Measurements from ENCODE around the gene RAC3.

Gene RAC3

DNA sequence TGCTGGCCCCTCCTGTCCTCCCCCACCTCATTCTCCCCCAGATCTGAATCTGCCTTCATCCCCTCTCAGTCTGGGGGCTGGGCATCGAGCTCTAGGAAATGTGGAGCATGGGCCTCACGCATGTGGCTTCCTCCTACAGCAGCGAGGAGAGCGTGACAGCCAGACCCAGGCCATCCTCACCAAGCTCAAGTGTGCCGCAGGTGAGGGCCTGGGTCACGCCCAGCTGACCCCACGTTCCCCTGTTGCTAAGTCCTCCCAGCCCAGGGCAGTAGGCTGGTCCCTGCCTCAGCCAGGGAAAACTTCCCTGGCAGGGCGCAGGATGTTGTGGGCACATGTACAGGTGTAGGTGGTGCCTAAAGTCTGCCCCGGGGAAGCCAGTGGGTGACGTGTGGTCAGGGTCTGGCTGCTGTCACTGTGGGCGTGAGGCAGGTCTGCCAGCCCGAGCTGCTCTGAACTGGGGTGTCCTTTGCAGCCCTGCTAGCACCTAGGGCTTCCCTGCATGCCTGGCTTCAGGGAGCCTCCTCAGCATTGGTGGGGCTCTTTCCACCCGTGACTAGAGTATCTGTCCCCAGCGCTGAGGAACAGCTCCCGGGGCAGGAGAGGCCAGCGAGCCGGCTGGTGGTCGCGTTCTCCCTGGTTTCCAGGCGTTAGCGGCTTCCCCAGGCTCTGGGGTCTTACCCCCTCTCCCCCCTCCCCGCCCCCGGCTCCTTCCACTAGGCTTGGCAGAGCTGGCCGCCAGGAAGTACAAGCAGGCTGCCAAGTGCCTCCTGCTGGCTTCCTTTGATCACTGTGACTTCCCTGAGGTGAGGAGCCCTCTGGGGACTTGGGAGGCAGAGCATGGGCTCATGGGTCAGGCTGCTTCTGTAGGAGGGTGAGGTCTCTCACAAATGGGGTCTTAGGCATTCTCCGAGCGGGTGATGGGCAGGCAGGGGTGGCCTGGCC is 23.8 kb downstream of the RAC3 start:
- TF ChIP-seq, protein P1, sequence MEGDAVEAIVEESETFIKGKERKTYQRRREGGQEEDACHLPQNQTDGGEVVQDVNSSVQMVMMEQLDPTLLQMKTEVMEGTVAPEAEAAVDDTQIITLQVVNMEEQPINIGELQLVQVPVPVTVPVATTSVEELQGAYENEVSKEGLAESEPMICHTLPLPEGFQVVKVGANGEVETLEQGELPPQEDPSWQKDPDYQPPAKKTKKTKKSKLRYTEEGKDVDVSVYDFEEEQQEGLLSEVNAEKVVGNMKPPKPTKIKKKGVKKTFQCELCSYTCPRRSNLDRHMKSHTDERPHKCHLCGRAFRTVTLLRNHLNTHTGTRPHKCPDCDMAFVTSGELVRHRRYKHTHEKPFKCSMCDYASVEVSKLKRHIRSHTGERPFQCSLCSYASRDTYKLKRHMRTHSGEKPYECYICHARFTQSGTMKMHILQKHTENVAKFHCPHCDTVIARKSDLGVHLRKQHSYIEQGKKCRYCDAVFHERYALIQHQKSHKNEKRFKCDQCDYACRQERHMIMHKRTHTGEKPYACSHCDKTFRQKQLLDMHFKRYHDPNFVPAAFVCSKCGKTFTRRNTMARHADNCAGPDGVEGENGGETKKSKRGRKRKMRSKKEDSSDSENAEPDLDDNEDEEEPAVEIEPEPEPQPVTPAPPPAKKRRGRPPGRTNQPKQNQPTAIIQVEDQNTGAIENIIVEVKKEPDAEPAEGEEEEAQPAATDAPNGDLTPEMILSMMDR (IDR thresholded peaks at IDR 0.05; ENCODE audit: insufficient read depth, missing control alignments) = no peak
- FAIRE-seq (no peak), DNase-seq (ENCODE audit: insufficient read length, low spot score) (no peak)

DNA sequence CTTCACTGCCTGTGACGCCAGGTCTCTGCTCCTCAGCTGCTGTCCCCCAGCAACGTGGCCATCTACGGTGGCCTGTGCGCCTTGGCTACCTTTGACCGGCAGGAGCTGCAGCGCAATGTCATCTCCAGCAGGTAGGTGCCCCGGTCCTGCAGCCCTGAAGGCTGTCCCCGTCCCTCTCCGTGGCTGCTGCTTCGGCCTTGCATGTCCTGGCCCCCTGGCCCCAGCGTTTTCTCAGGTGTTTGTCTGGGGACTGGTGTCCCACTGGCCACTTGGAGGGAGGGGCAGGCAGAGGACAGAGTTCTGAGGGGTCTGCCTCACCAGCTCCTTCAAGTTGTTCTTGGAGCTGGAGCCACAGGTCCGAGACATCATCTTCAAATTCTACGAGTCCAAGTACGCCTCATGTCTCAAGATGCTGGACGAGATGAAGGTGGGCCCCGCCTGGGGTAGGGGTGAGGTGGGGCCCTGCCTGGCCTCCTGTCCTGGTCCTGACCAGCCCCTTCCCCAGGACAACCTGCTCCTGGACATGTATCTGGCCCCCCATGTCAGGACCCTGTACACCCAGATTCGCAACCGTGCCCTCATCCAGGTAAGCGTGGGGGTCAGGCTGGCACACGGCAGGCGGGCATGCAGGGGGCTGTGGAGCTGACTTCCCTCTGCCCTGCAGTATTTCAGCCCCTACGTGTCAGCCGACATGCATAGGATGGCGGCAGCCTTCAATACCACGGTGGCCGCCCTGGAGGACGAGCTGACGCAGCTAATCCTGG is 24.7 kb downstream of the RAC3 start:
- TF ChIP-seq, protein P1 (IDR thresholded peaks at IDR 0.05; ENCODE audit: insufficient read depth, missing control alignments) = no peak
- DNase-seq (ENCODE audit: insufficient read length, low spot score) (no peak), FAIRE-seq (no peak)

DNA sequence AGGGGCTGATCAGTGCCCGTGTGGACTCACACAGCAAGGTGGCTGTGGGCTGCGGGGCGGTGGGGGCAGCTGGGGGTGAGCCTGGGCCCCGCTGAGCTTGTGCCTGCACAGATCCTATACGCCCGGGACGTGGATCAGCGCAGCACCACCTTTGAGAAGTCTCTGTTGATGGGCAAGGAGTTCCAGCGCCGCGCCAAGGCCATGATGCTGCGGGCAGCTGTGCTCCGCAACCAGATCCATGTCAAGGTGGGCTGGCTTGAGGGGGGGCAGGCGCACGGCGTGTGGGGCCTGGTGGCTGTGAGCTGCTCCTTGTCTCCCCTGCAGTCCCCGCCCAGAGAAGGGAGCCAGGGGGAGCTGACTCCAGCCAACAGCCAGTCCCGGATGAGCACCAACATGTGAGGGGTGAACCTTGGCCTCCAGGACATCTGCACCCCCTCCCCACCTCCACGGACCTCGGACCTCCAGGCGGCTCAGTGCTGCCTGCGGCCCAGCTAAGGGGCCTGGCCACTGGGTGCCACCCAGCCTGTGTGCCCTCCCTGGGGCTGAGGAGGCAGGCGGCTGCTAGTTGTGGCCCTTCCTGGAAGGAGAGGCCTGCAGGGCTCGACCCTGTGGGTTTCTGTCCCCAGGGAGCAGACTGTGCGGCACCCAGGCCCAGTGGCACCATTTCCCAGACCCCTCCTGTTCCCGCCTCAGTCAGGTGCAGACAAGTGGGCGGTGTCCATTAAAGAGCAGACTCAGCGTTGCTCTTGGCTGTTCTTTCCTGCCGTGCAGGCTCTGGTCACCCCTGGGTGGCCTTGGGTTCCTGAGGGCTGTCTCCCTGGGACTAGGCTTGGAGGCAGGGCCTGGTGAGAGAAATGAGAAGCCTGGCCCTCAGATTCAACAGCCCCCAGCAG is 25.5 kb downstream of the RAC3 start:
- TF ChIP-seq, protein P1 (IDR thresholded peaks at IDR 0.05; ENCODE audit: insufficient read depth, missing control alignments) = no peak
- DNase-seq (ENCODE audit: insufficient read length, low spot score) = no peak
- FAIRE-seq = no peak

DNA sequence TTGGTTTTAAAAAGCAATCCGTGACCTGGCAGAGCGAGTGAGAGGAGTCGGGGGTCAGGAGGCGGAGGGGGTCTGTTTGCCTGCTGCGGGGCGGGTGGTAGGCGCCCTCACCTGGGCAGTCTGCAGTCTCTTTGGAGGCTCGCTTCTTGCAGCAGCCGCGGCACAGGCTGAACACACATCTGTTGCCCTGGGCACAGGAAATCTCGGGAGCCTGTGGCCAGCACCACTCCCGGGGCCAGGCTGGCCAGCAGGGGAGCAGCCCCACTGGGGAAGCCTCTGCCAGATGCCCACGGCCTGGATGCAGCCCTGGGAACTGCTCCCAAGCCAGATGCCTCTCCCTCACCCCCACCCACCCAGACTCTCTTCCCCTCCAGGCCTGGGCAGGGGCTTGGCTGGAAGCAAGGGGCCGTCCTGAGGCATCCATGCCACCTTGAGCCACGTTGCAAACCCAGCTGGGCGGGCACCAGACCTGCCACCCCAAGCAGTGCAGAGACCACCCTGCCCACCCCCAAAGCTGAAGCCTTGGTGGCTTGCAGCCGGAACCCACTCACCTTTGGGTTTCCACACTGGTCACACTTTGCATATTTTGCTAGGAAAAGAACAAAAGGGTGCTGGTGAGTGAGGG is 26.9 kb downstream of the RAC3 start:
- TF ChIP-seq, protein P1 (IDR thresholded peaks at IDR 0.05; ENCODE audit: insufficient read depth, missing control alignments) = no peak
- FAIRE-seq (no peak), DNase-seq (ENCODE audit: insufficient read length, low spot score) (no peak)

DNA sequence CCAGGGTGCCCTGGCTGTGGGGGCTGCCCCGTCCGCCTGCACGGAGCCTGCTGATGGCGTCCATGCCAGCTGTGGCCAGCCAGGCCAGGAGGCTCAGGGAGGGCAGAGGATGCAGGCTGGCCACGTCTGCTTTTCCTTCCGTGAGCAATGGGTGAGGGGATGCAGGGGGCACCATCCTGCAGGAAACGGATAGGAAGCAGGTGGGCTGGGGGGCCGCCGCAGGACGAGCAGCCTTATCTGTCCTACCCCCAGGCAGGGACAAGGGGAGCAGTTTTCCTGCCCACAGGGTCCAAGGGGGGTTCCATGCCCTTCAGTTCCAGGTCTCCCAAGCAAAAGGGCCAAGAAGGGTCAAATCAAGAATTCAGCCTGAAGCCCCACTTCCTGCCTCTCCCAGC is 27.4 kb downstream of the RAC3 start:
- FAIRE-seq (no peak), DNase-seq (ENCODE audit: insufficient read length, low spot score) (no peak)
- TF ChIP-seq, protein P1 (IDR thresholded peaks at IDR 0.05; ENCODE audit: insufficient read depth, missing control alignments) = no peak

DNA sequence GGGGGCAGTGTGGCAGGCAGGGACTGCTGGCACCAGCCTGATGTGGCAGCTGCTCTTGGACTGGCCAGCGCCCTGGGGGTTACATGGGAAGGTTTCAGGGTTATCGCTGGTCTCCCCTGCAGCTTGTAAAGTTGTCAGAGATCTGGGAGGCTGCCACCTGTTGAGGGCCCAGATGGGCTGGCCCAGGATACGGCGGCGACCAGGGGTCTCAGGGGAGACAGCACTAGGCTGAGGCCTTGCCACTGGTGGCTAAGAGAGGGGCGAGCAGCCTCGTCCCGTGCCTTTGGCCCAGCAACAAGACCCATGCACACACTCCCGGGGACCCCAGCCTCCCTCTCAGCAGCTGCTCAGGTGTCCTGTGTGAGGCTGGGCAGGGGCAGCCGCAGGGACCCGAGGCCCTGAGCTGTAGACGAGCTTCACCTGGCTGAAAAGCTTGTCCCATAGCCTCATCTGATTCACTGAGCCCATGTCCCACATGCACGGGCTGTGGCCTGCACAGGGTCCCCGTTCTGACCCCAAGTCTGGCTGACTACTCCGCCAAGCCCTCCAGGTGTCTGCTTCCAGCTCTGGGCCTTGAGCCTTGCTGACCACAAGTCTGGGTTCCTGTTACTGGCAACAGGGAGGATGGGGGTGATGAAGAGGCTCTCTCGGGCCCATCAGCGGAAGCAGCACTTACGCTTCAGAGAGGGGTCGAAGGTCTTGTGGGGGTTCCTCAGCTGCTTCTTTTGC is 28.0 kb downstream of the RAC3 start:
- DNase-seq (ENCODE audit: insufficient read length, low spot score) (no peak), FAIRE-seq (no peak)
- TF ChIP-seq, protein P1 (IDR thresholded peaks at IDR 0.05; ENCODE audit: insufficient read depth, missing control alignments) = no peak

Measured in D721Med (cell line).